AG04450 (cell line): ENCODE measurements around the gene VEZT. TPM values are rescaled to one million over a fixed set of nuclear protein-coding genes. Genes with fewer than 3 reads are reported as not detected.

ENCODE experiments used
- CTCF ChIA-PET: fragments of 300-600, 350-600 bp; formaldehyde crosslinking; extraction: SDS; loops from one replicate; lab custom pipeline; 2022; ENCODE audit warnings: antibody characterized with exemption, inconsistent platforms; lab: Charles Lee
- POLR2A ChIA-PET: fragments of 350-600 bp; formaldehyde crosslinking; extraction: SDS; loops from one replicate; lab custom pipeline; 2021; ENCODE audit warnings: antibody characterized with exemption, inconsistent platforms; lab: Yijun Ruan, JAX
- DNase-seq: peaks from one replicate; pipeline ENCODE4 v3.0.0-alpha.2; 2011; ENCODE audit warnings: low read depth, low spot score
- H3K27ac ChIP-seq: one replicate; pipeline ENCODE4 v1.5.1; 2012; ENCODE audit warnings: low read depth, low read length, control low read depth
- H3K27me3 ChIP-seq: one replicate; pipeline ENCODE4 v1.6.0; 2012; ENCODE audit warnings: low read length; ENCODE audit not compliant: control insufficient read depth, insufficient read depth
- H3K4me3 ChIP-seq: 2 replicates; pipeline ENCODE4 v1.5.1; 2011; ENCODE audit warnings: mild to moderate bottlenecking, low read depth, low read length, control low read depth
- H3K9me3 ChIP-seq: 2 replicates; pipeline ENCODE4 v1.5.1; 2012; ENCODE audit warnings: low read length; ENCODE audit not compliant: control insufficient read depth, insufficient read depth
- polyA plus RNA-seq: library from polyadenylated mRNA; depleted of rRNA; stranded (reverse); fragments of >200 nt; gene quantifications from 2 replicates; pipeline ENCODE4 v1.2.3, GENCODE V29; 2011
- TF ChIP-seq, protein P1 (sequence below): IDR thresholded peaks from 2 replicates; pipeline ENCODE4 v1.5.1; 2011; ENCODE audit warnings: low read depth, low read length, control low read depth, inconsistent platforms

The VEZT gene
- polyA plus RNA-seq, 1 experiment: 143 TPM

DNA sequence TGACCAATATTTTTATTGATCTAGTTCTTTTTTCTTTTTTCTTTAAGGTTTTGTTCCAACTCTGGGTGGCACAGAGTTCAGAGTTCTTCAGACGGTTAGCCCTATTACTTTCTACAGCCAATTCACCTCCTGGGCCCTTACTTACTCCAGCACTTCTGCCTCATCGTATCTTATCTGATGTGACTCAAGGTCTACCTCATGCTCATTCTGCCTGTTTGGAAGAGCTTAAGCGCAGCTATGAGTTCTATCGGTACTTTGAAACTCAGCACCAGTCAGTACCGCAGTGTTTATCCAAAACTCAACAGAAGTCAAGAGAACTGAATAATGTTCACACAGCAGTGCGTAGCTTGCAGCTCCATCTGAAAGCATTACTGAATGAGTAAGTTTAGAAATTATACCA lies 64.7 kb downstream of the VEZT start:
- TF ChIP-seq, protein P1, sequence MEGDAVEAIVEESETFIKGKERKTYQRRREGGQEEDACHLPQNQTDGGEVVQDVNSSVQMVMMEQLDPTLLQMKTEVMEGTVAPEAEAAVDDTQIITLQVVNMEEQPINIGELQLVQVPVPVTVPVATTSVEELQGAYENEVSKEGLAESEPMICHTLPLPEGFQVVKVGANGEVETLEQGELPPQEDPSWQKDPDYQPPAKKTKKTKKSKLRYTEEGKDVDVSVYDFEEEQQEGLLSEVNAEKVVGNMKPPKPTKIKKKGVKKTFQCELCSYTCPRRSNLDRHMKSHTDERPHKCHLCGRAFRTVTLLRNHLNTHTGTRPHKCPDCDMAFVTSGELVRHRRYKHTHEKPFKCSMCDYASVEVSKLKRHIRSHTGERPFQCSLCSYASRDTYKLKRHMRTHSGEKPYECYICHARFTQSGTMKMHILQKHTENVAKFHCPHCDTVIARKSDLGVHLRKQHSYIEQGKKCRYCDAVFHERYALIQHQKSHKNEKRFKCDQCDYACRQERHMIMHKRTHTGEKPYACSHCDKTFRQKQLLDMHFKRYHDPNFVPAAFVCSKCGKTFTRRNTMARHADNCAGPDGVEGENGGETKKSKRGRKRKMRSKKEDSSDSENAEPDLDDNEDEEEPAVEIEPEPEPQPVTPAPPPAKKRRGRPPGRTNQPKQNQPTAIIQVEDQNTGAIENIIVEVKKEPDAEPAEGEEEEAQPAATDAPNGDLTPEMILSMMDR: no peak
- H3K27me3 ChIP-seq: no peaks in the 10 kb centered on the region
- H3K27ac ChIP-seq: no peak overlapping the region
- CTCF ChIA-PET: no interaction called here
- POLR2A ChIA-PET: no interaction called here
- no peaks in the 10 kb centered on the region for H3K9me3 ChIP-seq
- H3K4me3 ChIP-seq: no peak overlapping the region
- DNase-seq: no peak

DNA sequence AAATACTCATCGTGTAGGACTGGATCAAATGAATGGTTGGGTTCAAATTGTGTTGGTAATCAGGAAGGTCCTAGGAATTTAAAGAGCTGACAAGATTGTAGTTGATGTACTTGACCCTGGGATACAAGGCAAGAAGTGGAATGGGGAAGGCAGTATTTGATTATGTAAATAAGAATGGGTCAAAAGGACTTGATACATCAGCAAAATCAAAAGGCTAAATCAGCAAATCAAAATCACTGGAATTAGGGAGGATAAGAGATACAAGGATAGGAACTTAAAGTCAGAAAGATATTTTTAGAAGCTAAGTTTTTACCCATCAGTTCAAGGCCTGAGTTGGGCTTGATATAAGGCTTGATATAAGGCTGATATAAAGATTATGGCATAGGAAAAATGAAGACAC lies 65.8 kb downstream of the VEZT start:
- TF ChIP-seq, protein P1: no peak
- Histone ChIP-seq H3K27ac (no peak overlapping the region), H3K27me3 (no peaks in the 10 kb centered on the region), H3K4me3 (no peak overlapping the region), H3K9me3 (no peaks in the 10 kb centered on the region)
- ChIA-PET POLR2A (no interaction called here), CTCF (interaction anchor here (1.2 kb wide), 1 partner anchor 9 kb away, joined by 3 read pairs; no protein-coding TSS in a partner anchor)
- DNase-seq: no peak

DNA sequence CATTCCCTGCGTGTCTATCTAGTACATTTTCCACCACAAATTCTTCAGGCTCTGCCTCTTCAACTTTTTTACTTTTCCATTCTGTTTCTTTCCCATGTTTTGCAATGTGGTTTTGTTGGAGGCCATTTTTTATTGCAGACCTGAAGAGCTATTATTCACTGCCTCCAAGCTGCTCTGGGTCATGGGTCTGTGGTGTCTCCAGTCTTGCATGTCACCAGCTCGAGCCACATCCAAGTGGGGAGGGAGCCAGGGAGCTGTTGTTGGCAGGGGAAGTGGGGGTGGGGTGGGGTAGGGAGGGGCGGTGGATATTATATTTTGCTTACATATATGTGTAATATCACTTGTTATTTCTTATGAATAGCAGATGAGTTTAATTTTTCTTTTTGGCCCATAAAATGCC lies 69.1 kb downstream of the VEZT start:
- TF ChIP-seq, protein P1: no peak
- POLR2A ChIA-PET: no interaction called here
- DNase-seq: no peak

GRCh38 chr12:95291501-95291900 lies 73.9 kb downstream of the VEZT start:
- no peaks in the 10 kb centered on the region for H3K27me3 ChIP-seq
- H3K27ac ChIP-seq: no peak overlapping the region
- no peaks in the 10 kb centered on the region for H3K9me3 ChIP-seq
- CTCF ChIA-PET: no interaction called here
- no peak for DNase-seq
- H3K4me3 ChIP-seq: no peak overlapping the region
- POLR2A ChIA-PET: no interaction called here
- TF ChIP-seq, protein P1: no peak

More for the DNA sequence above, 69.1 kb downstream of the VEZT start:
- Histone ChIP-seq H3K27ac (no peak overlapping the region), H3K27me3 (no peaks in the 10 kb centered on the region), H3K9me3 (no peaks in the 10 kb centered on the region), H3K4me3 (no peak overlapping the region)
- CTCF ChIA-PET: no interaction called here

DNA sequence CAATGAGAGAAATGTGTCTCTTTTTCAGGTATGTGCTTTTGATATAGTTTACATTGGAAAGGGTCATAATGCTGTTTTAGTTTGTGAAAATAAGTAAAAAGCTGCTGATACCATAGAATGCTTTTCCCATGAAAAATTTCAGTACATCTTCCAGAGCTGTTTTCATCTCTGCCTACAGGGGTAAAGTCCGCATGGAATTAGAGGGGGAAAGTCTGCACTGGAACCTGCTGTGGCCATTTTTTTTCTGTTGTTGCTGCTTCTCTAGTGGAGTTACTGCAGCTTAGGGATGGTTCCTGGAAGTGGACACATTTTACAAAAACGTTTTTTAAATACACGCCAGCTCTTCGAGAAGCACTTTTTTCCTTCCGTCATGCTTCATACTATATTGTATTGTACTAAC lies 81.3 kb downstream of the VEZT start:
- Histone ChIP-seq H3K27me3 (no peaks in the 10 kb centered on the region), H3K9me3 (no peaks in the 10 kb centered on the region), H3K27ac (no peak overlapping the region), H3K4me3 (no peak overlapping the region)
- ChIA-PET CTCF (interaction anchor here (0.8 kb wide), 1 partner anchor 175 kb away, joined by 3 read pairs; the partner anchor contains the start of gene METAP2), POLR2A (interaction anchor here (0.6 kb wide), 1 partner anchor 83 kb away, joined by 5 read pairs; no protein-coding TSS in a partner anchor)
- no peak for DNase-seq
- TF ChIP-seq, protein P1: no peak
